Calu3 (cell line): Measurements from ENCODE around the gene TSC22D3. TPM values are rescaled to one million over a fixed set of nuclear protein-coding genes. Genes with fewer than 3 reads are reported as not detected.
A peak's percentile ranks its signal among the peaks of the same experiment; 100 is the strongest.

Experiments used
- BruUV-seq: library from RNA; stranded (reverse); fragments of 400-500 nt; replicated peaks from 2 replicates; lab custom pipeline; 2021; lab: Mats Ljungman, UMichigan
- CTCF ChIA-PET: fragments of 300-600 bp; sonication (Branson Sonifier 250); formaldehyde crosslinking; loops from one replicate; lab custom pipeline; 2022; ENCODE audit warnings: antibody characterized with exemption; lab: Charles Lee
- DNase-seq: peaks from one replicate; pipeline ENCODE4 v3.0.0; 2022
- H3K27ac Mint-ChIP-seq: one replicate; pipeline ENCODE4 v1.8.0; 2022; ENCODE audit warnings: mixed read lengths; ENCODE audit not compliant: unreplicated experiment
- H3K27me3 Mint-ChIP-seq: one replicate; pipeline ENCODE4 v1.8.0; 2022; ENCODE audit warnings: mixed read lengths; ENCODE audit not compliant: unreplicated experiment
- H3K36me3 Mint-ChIP-seq: one replicate; pipeline ENCODE4 v1.8.0; 2022; ENCODE audit warnings: mild to moderate bottlenecking, moderate library complexity, mixed read lengths; ENCODE audit not compliant: insufficient read depth, unreplicated experiment
- H3K4me1 Mint-ChIP-seq: one replicate; pipeline ENCODE4 v1.8.0; 2022; ENCODE audit warnings: mild to moderate bottlenecking, low read depth, mixed read lengths; ENCODE audit not compliant: unreplicated experiment
- H3K4me3 Mint-ChIP-seq: one replicate; pipeline ENCODE4 v1.8.0; 2022; ENCODE audit warnings: mild to moderate bottlenecking, low read depth, moderate library complexity, mixed read lengths; ENCODE audit not compliant: unreplicated experiment
- H3K9me3 Mint-ChIP-seq: one replicate; pipeline ENCODE4 v1.8.0; 2022; ENCODE audit warnings: low read depth, mixed read lengths; ENCODE audit not compliant: unreplicated experiment
- CTCF ChIP-seq: fragments of 200-600 bp; IDR thresholded peaks from one replicate; pipeline ENCODE4 v1.8.0; 2022; ENCODE audit warnings: antibody characterized with exemption; ENCODE audit not compliant: unreplicated experiment
- intact Hi-C: fragments of 100-400 bp; cut with micrococcal nuclease; formaldehyde crosslinking; loops from one replicate; pipeline ENCODE4 v1.10.0; 2022; ENCODE audit not compliant: unreplicated experiment
- total RNA-seq: library from RNA; stranded (reverse); gene quantifications from 2 replicates; pipeline ENCODE4 v1.2.3, GENCODE V29; 2022

The TSC22D3 gene
- total RNA-seq, 1 experiment from 2014 or later: 48.3 TPM

GRCh38 chrX:107777536-107777832 lies 1.9 kb upstream of the TSC22D3 start, which contains the start of gene NCBP2L:
Gene NCBP2L (plus strand): TSS chrX:107777733. CDS start chrX:107794221, 16,488 bp downstream.
- CTCF ChIA-PET: interaction anchor here (0.6 to 3.7 kb wide), 15 partner anchors 9 to 239 kb away, joined by 3 to 51 read pairs (median 5); partner anchors contain the start of gene PRPS1
- peaks cover 20% of the 10 kb centered on the region for H3K4me1 Mint-ChIP-seq
- peak within 1 kb of the TSS; percentile 72 for H3K4me3 Mint-ChIP-seq
- peak; percentile 2 for TF ChIP-seq CTCF
- peak within 1 kb of the TSS; percentile 42 for H3K27ac Mint-ChIP-seq
- no peak for DNase-seq
- no peaks in the 10 kb centered on the region for H3K27me3 Mint-ChIP-seq
- peaks cover 18% of the 10 kb centered on the region for H3K36me3 Mint-ChIP-seq
- intact Hi-C loops: loop anchor here (1.0 to 5.0 kb wide), 6 partner anchors 45 to 235 kb away; no protein-coding TSS in a partner anchor
- no peaks in the 10 kb centered on the region for H3K9me3 Mint-ChIP-seq
- BruUV-seq: no TSS peak

GRCh38 chrX:107776649-107777535 lies 1.3 kb upstream of the TSC22D3 start:
- H3K36me3 Mint-ChIP-seq: peaks cover 18% of the 10 kb centered on the region
- no peaks in the 10 kb centered on the region for H3K27me3 Mint-ChIP-seq
- H3K27ac Mint-ChIP-seq: peak overlapping the region; percentile 42
- DNase-seq: peak; percentile 73
- no peaks in the 10 kb centered on the region for H3K9me3 Mint-ChIP-seq
- peaks cover 20% of the 10 kb centered on the region for H3K4me1 Mint-ChIP-seq
- no TSS peak for BruUV-seq
- peak; percentile 61 for TF ChIP-seq CTCF
- peak overlapping the region; percentile 72 for H3K4me3 Mint-ChIP-seq
- CTCF ChIA-PET: interaction anchor here (0.6 to 3.7 kb wide), 16 partner anchors 9 to 238 kb away, joined by 3 to 51 read pairs (median 4); partner anchors contain the start of gene PRPS1
- intact Hi-C loops: loop anchor here (1.0 to 5.0 kb wide), 6 partner anchors 45 to 235 kb away; no protein-coding TSS in a partner anchor

- intact Hi-C loops: loop anchor here (5.0 kb wide), 3 partner anchors 43 to 233 kb away; no protein-coding TSS in a partner anchor
- TF ChIP-seq CTCF: no peak
- peak overlapping the region; percentile 72 for H3K4me3 Mint-ChIP-seq
- H3K4me1 Mint-ChIP-seq: peaks cover 20% of the 10 kb centered on the region
- no peaks in the 10 kb centered on the region for H3K9me3 Mint-ChIP-seq
- no peak for DNase-seq
- CTCF ChIA-PET: interaction anchor here (0.9 to 3.7 kb wide), 9 partner anchors 9 to 117 kb away, joined by 3 to 51 read pairs (median 6); no protein-coding TSS in a partner anchor
- H3K27me3 Mint-ChIP-seq: no peaks in the 10 kb centered on the region
- peaks cover 18% of the 10 kb centered on the region for H3K36me3 Mint-ChIP-seq
- no TSS peak for BruUV-seq
- H3K27ac Mint-ChIP-seq: no peak overlapping the region
Measured at GRCh38 chrX:107775000-107775733, 420 bp downstream of the TSC22D3 start.

GRCh38 chrX:107773906-107774435 lies 1.6 kb downstream of the TSC22D3 start:
- DNase-seq: no peak
- Mint-ChIP-seq H3K27me3 (no peaks in the 10 kb centered on the region), H3K27ac (no peak overlapping the region), H3K4me1 (peaks cover 20% of the 10 kb centered on the region), H3K9me3 (no peaks in the 10 kb centered on the region), H3K4me3 (no peak overlapping the region), H3K36me3 (peaks cover 18% of the 10 kb centered on the region)
- no peak for TF ChIP-seq CTCF
- intact Hi-C loops: no loop called here
- TSS peak; percentile 20 for BruUV-seq
- CTCF ChIA-PET: interaction anchor here (3.7 kb wide), 1 partner anchor 100 kb away, joined by 51 read pairs; no protein-coding TSS in a partner anchor
